LNCaP clone FGC (cell line): ENCODE measurements around the gene SEC63.
"Not testable (repeated sequence)": the region's sequence is repeated elsewhere in the genome, so short reads cannot be mapped to it uniquely, and the experiment has no call there.

ENCODE experiments used
- DNase-seq: peaks from one replicate; pipeline ENCODE4 v3.0.0-alpha.2; 2011; ENCODE audit warnings: low read depth
- H3K4me3 ChIP-seq: 2 replicates; pipeline ENCODE4 v1.5.1; 2011; ENCODE audit warnings: mild to moderate bottlenecking, low read depth, low read length, control low read depth
- TF ChIP-seq, protein P1 (sequence below): IDR thresholded peaks from 2 replicates; pipeline ENCODE4 v1.5.1; 2012; ENCODE audit warnings: mild to moderate bottlenecking; ENCODE audit not compliant: control insufficient read depth, insufficient read depth; ENCODE audit errors: extremely low read depth

Gene SEC63

GRCh38 chr6:107991772-107992550 lies 34.0 kb upstream of the SEC63 start:
- TF ChIP-seq, protein P1, sequence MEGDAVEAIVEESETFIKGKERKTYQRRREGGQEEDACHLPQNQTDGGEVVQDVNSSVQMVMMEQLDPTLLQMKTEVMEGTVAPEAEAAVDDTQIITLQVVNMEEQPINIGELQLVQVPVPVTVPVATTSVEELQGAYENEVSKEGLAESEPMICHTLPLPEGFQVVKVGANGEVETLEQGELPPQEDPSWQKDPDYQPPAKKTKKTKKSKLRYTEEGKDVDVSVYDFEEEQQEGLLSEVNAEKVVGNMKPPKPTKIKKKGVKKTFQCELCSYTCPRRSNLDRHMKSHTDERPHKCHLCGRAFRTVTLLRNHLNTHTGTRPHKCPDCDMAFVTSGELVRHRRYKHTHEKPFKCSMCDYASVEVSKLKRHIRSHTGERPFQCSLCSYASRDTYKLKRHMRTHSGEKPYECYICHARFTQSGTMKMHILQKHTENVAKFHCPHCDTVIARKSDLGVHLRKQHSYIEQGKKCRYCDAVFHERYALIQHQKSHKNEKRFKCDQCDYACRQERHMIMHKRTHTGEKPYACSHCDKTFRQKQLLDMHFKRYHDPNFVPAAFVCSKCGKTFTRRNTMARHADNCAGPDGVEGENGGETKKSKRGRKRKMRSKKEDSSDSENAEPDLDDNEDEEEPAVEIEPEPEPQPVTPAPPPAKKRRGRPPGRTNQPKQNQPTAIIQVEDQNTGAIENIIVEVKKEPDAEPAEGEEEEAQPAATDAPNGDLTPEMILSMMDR, result no peak
- no peak overlapping the region for H3K4me3 ChIP-seq
- DNase-seq, result no peak

GRCh38 chr6:107991061-107991460 lies 33.1 kb upstream of the SEC63 start:
- TF ChIP-seq, protein P1, result no peak
- DNase-seq, result no peak
- no peak overlapping the region for H3K4me3 ChIP-seq

- not testable (repeated sequence) for DNase-seq, H3K4me3 ChIP-seq
Observed at GRCh38 chr6:107990587-107990986, 32.6 kb upstream of the SEC63 start.

DNA sequence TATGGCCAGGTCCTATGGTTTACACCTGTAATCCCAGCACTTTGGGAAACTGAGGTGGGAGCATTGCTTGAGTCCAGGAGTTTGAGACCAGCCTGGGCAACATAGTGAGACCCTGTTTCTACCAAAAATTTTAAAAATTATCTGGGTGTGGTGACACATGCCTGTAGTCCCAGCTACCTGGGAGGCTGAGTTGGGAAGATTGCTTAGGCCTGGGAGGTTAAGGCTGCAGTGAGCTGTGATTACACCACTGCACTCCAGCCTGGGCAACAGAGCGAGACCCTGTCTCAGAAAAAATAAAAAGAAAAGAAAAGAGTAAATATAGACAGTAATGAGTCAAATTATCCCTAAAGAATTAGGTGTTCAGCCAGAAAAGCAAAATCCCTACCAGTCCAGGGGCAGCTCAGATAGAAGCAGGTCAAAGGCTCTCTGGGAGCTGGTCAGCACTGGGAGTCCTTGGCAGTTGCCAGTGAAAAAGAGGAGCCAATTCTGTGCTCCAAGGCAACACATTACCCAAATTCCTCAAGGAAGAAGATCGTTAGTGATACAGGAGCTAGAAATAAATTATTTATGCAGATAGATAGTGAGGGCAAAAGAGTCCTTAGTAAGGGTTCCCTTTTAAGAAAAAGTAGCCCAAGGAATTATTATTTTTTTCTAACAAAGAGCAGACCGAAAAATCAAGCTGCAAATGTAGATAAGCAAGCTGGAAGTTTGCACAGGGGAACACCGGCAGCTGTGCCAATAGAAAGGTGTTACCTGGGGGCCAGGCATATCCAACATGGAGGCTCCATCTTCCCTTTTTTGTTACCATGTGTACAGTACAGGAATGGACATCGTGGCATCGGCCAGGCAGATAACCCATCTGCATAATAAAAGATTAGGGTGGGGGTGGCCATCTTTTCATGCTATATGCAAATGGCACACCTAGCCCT lies 31.4 kb upstream of the SEC63 start:
- TF ChIP-seq, protein P1, result no peak
- no peak overlapping the region for H3K4me3 ChIP-seq
- no peak for DNase-seq

- no peak overlapping the region for H3K4me3 ChIP-seq
- TF ChIP-seq, protein P1, result no peak
- no peak for DNase-seq
Observed at GRCh38 chr6:107988570-107988969, 30.6 kb upstream of the SEC63 start.

DNA sequence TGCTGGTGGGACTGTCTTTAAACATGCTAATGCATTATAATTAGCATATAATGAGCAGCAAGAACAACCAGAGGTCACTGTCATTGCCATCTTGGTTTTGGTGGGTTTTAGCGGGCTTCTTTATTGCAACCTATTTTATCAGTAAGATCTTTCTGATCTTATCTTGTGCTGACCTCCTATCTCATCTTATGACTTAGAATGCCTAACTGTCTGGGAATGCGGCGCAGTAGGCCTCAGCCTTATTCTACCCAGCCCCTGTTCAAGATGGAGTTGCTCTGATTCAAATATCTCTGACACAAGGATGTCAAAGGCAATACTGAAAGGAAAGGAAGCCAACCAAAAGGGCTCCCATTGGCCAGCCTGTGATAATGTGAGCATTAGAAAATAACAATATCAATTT lies 29.8 kb upstream of the SEC63 start:
- H3K4me3 ChIP-seq, result no peak overlapping the region
- TF ChIP-seq, protein P1, result no peak
- no peak for DNase-seq

- TF ChIP-seq, protein P1, result no peak
- no peak overlapping the region for H3K4me3 ChIP-seq
- no peak for DNase-seq
Observed at GRCh38 chr6:107985701-107986100, 27.7 kb upstream of the SEC63 start.
